NB4 (cell line): Measurements from ENCODE around the gene SH3GLB1.

ENCODE experiments used
- MYC ChIP-seq: IDR thresholded peaks from 2 replicates; pipeline ENCODE4 v1.6.1; 2011; ENCODE audit warnings: low read depth, low read length
- POLR2A ChIP-seq: IDR thresholded peaks from 2 replicates; pipeline ENCODE4 v1.6.1; 2011; ENCODE audit warnings: mild to moderate bottlenecking; ENCODE audit not compliant: insufficient read length; ENCODE audit errors: extremely low read depth
- TF ChIP-seq, protein P1 (sequence below): IDR thresholded peaks from 2 replicates; pipeline ENCODE4 v1.6.1; 2011; ENCODE audit warnings: low read depth, low read length
- TF ChIP-seq, protein P2 (sequence below): IDR thresholded peaks from one replicate; pipeline ENCODE4 v1.5.1; 2012; ENCODE audit warnings: low read depth, low read length

DNA sequence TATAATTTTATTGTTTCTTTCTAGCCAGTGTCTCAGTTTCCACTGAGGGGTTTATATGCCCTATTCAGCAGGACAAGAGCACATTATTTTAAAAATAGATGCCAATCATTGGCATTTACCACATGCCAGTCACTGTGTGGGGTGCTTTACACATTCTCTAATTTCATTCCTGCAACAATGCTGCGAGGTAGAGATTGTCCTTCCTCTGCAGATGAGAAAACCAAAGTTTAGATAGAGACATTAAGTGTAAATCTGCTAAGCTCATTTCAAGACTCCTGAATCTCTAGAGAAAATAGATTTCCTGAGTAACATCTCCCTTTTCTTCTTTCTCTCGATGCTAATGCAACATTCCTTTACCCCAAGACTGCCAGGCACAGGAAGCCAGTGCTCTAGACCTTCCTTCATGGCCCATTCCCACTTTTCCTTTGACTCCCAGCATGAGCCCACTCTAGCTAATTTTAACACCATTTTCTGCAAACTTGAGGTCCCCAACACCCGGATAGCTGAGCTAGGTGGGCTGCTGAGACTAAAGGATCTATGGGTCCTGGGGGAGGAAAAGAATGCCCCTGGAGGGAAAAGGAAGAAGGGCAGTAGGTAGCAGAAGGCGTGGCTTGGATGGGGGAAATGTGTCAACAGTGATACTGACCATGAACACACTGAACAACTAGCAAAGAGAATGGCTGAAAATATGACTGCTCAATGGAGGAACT, 50.0 kb downstream of the SH3GLB1 start:
- TF ChIP-seq, protein P1, sequence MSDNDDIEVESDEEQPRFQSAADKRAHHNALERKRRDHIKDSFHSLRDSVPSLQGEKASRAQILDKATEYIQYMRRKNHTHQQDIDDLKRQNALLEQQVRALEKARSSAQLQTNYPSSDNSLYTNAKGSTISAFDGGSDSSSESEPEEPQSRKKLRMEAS = no peak
- TF ChIP-seq, protein P2, sequence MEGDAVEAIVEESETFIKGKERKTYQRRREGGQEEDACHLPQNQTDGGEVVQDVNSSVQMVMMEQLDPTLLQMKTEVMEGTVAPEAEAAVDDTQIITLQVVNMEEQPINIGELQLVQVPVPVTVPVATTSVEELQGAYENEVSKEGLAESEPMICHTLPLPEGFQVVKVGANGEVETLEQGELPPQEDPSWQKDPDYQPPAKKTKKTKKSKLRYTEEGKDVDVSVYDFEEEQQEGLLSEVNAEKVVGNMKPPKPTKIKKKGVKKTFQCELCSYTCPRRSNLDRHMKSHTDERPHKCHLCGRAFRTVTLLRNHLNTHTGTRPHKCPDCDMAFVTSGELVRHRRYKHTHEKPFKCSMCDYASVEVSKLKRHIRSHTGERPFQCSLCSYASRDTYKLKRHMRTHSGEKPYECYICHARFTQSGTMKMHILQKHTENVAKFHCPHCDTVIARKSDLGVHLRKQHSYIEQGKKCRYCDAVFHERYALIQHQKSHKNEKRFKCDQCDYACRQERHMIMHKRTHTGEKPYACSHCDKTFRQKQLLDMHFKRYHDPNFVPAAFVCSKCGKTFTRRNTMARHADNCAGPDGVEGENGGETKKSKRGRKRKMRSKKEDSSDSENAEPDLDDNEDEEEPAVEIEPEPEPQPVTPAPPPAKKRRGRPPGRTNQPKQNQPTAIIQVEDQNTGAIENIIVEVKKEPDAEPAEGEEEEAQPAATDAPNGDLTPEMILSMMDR = no peak
- TF ChIP-seq POLR2A = no peak
- no peak for TF ChIP-seq MYC
